Liver (tissue), 9 donors: Measurements from ENCODE around the gene ZNF454. TPM values are rescaled to one million over a fixed set of nuclear protein-coding genes. Genes with fewer than 3 reads are reported as not detected.

Source experiments
- DNase-seq: peaks from one replicate; pipeline ENCODE4 v3.0.0-alpha.2; 2017; ENCODE audit warnings: low spot score
- H3K27ac ChIP-seq, 2 donors: one replicate each; pipeline ENCODE4 v1.7.0; 2013; ENCODE audit warnings: inconsistent platforms in 2 of 2, low read length in 2 of 2, control low read depth in 1 of 2, low read depth in 1 of 2, mild to moderate bottlenecking in 1 of 2
- H3K27me3 ChIP-seq, 4 donors: one replicate each; pipeline versions ENCODE4 v1.6.1 to v1.7.0; 2013; ENCODE audit warnings: low read length in 3 of 4, inconsistent platforms in 1 of 4, mild to moderate bottlenecking in 1 of 4, moderate library complexity in 1 of 4; ENCODE audit not compliant: control insufficient read depth in 4 of 4, insufficient read depth in 4 of 4
- H3K36me3 ChIP-seq, 4 donors: one replicate each; pipeline versions ENCODE4 v1.6.1 to v1.7.0; 2013; ENCODE audit warnings: low read length in 3 of 4, mild to moderate bottlenecking in 3 of 4, low read depth in 1 of 4, moderate library complexity in 1 of 4; ENCODE audit not compliant: control insufficient read depth in 4 of 4, insufficient read depth in 3 of 4
- H3K4me1 ChIP-seq, 4 donors: one replicate each; pipeline versions ENCODE4 v1.6.1 to v1.7.0; 2013; ENCODE audit warnings: low read length in 3 of 4, mild to moderate bottlenecking in 3 of 4, moderate library complexity in 1 of 4; ENCODE audit not compliant: control insufficient read depth in 4 of 4, insufficient read depth in 4 of 4
- H3K4me3 ChIP-seq, 3 donors: one replicate each; pipeline versions ENCODE4 v1.6.1 to v1.7.0; 2013; ENCODE audit warnings: low read length in 3 of 3, control low read depth in 1 of 3, low read depth in 1 of 3, mild to moderate bottlenecking in 1 of 3
- H3K9ac ChIP-seq, 2 donors: one replicate each; pipeline ENCODE4 v1.7.0; 2013; ENCODE audit warnings: low read length in 2 of 2, mild to moderate bottlenecking in 2 of 2, moderate library complexity in 2 of 2, control low read depth in 1 of 2, low read depth in 1 of 2
- H3K9me3 ChIP-seq, 4 donors: one replicate each; pipeline versions ENCODE4 v1.6.1 to v1.7.0; 2013; ENCODE audit warnings: low read length in 3 of 4; ENCODE audit not compliant: control insufficient read depth in 4 of 4
- EGR1 ChIP-seq, 2 donors: IDR thresholded peaks; 2 replicates each; pipeline ENCODE4 v1.6.1; 2016 to 2018; ENCODE audit warnings: antibody characterized with exemption in 2 of 2, low read depth in 2 of 2
- FOXA1 ChIP-seq: IDR thresholded peaks from 2 replicates; pipeline ENCODE4 v1.6.1; 2016; ENCODE audit warnings: antibody characterized with exemption
- FOXA2 ChIP-seq: IDR thresholded peaks from 2 replicates; pipeline ENCODE4 v1.6.1; 2016; ENCODE audit warnings: antibody characterized with exemption
- GABPA ChIP-seq, 2 donors: IDR thresholded peaks in 1 of 2; conservative IDR thresholded peaks in 1 of 2; 2 replicates each; pipeline ENCODE4 v1.6.1; 2016; ENCODE audit warnings: antibody characterized with exemption in 2 of 2, mild to moderate bottlenecking in 1 of 2, moderate library complexity in 1 of 2
- HNF4G ChIP-seq: IDR thresholded peaks from 2 replicates; pipeline ENCODE4 v1.6.1; 2016; ENCODE audit warnings: antibody characterized with exemption
- JUND ChIP-seq, 2 donors: IDR thresholded peaks; 2 replicates each; pipeline ENCODE4 v1.6.1; 2016; ENCODE audit warnings: antibody characterized with exemption in 2 of 2
- REST ChIP-seq: IDR thresholded peaks from 2 replicates; pipeline ENCODE4 v1.6.1; 2016; ENCODE audit warnings: antibody characterized with exemption, mild to moderate bottlenecking
- SP1 ChIP-seq: IDR thresholded peaks from 2 replicates; pipeline ENCODE4 v1.6.1; 2018; ENCODE audit warnings: antibody characterized with exemption, mild to moderate bottlenecking
- TAF1 ChIP-seq: conservative IDR thresholded peaks from 2 replicates; pipeline ENCODE4 v1.6.1; 2016; ENCODE audit warnings: antibody characterized with exemption, mild to moderate bottlenecking
- YY1 ChIP-seq: IDR thresholded peaks from 2 replicates; pipeline ENCODE4 v1.6.1; 2016; ENCODE audit warnings: antibody characterized with exemption, mild to moderate bottlenecking
- ZBTB33 ChIP-seq: IDR thresholded peaks from 2 replicates; pipeline ENCODE4 v1.6.1; 2016; ENCODE audit warnings: antibody characterized with exemption
- WGBS: extraction: QIAGEN DNeasy Blood & Tissue Kit; methylation state at CpG from one replicate; pipeline ENCODE4 v1.1.7; 2013; 5-methylcytosine and 5-hydroxymethylcytosine counted together
- polyA plus RNA-seq, 2 donors: library from polyadenylated mRNA; stranded (reverse) in 1 of 2; unstranded in 1 of 2; fragments of 200-250 nt in 1 of 2; fragments of >200 nt in 1 of 2; fragmentation: Nextera tagmentation in 1 of 2; extraction: Ambion mirVana in 1 of 2; gene quantifications; one replicate each; pipeline versions ENCODE4 v1.2.1 to v1.2.3, GENCODE V29; 2013 to 2015
- total RNA-seq, 2 donors: library from RNA; depleted of rRNA; stranded (reverse); fragments of >200 nt; gene quantifications; one replicate each; pipeline ENCODE4 v1.2.3, GENCODE V29; 2014
- TF ChIP-seq, protein P1 (sequence below): IDR thresholded peaks from 2 replicates; pipeline ENCODE4 v1.6.1; 2016; ENCODE audit warnings: antibody characterized with exemption
- TF ChIP-seq, protein P2 (sequence below): IDR thresholded peaks from 2 replicates; pipeline ENCODE4 v1.6.1; 2016; ENCODE audit warnings: antibody characterized with exemption
- donor health status: healthy.
- donor health status: healthy.
- donor health status: healthy.
- donor health status: healthy.
- donor health status: healthy.

ZNF454 gene
- total and polyA plus RNA-seq, 4 donors: 0.09 to 0.50 (median 0.27) TPM

- peaks cover 0 to 2% (median 0%) of the 10 kb centered on the region in 4 donors for H3K36me3 ChIP-seq
- peaks cover 9 to 24% (median 22%) of the 10 kb centered on the region in 4 donors for H3K9me3 ChIP-seq
- H3K27ac ChIP-seq: no peak overlapping the region
- H3K4me3 ChIP-seq: no peak overlapping the region
- H3K27me3 ChIP-seq: no peaks in the 10 kb centered on the region
- WGBS: 24% methylated on average over 1 of the region's 1 CpG
- TF ChIP-seq, protein P1, sequence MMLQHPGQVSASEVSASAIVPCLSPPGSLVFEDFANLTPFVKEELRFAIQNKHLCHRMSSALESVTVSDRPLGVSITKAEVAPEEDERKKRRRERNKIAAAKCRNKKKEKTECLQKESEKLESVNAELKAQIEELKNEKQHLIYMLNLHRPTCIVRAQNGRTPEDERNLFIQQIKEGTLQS: no peak
- TF ChIP-seq JUND (IDR thresholded peaks at IDR 0.05) (no peak), EGR1 (IDR thresholded peaks at IDR 0.05; ENCODE audit: low read depth in 2 of 2) (no peak), FOXA2 (no peak), TAF1 (no peak), SP1 (no peak), YY1 (no peak), GABPA (IDR thresholded peaks at IDR 0.05 in 1 of 2, conservative IDR thresholded peaks at IDR 0.05 in 1 of 2) (no peak), FOXA1 (no peak), ZBTB33 (no peak), HNF4G (no peak), REST (no peak)
- TF ChIP-seq, protein P2, sequence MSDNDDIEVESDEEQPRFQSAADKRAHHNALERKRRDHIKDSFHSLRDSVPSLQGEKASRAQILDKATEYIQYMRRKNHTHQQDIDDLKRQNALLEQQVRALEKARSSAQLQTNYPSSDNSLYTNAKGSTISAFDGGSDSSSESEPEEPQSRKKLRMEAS: no peak
- no peak overlapping the region for H3K9ac ChIP-seq
- H3K4me1 ChIP-seq: no peaks in the 10 kb centered on the region
- DNase-seq: no peak
Observed at GRCh38 chr5:179008667-179009066, 67.7 kb downstream of the ZNF454 start.

Other genes with a start within 250 kb of the ZNF454 start
- gene ZNF354A, start 210.5 kb upstream of the ZNF454 start, total RNA-seq: 1 to 10 TPM; 2.8 to 4.0 TPM
- gene ZNF354A, start 210.5 kb upstream of the ZNF454 start, polyA plus RNA-seq: 1 to 10 TPM; 1.7 to 1.9 TPM
- 1 to 10 TPM; 3.6 to 8.3 TPM for gene ZNF354B, start 81.2 kb upstream of the ZNF454 start, total RNA-seq
- 1 to 10 TPM; 1.9 to 4.3 TPM for gene ZNF354B, start 81.2 kb upstream of the ZNF454 start, polyA plus RNA-seq
- under 1 TPM; 0.50 to 0.56 TPM for gene ZFP2, start 45.3 kb upstream of the ZNF454 start, total RNA-seq
- gene ZFP2, start 45.3 kb upstream of the ZNF454 start, polyA plus RNA-seq: under 1 TPM; 0.22 to 0.47 TPM
- under 1 TPM in 1 of 2 donors, not detected in 1; 0.23 TPM for gene GRM6, start 54.1 kb downstream of the ZNF454 start, total RNA-seq
- not detected for gene GRM6, start 54.1 kb downstream of the ZNF454 start, polyA plus RNA-seq
- 1 to 10 TPM; 1.9 to 2.4 TPM for gene ZNF879, start 82.6 kb downstream of the ZNF454 start, total RNA-seq
- 1 to 10 TPM in 1 of 2 donors, under 1 TPM in 1; 0.48 to 1.0 TPM for gene ZNF879, start 82.6 kb downstream of the ZNF454 start, polyA plus RNA-seq
- 1 to 10 TPM; 2.7 to 2.8 TPM for gene ZNF354C, start 119.2 kb downstream of the ZNF454 start, total RNA-seq
- under 1 TPM; 0.49 to 0.51 TPM for gene ZNF354C, start 119.2 kb downstream of the ZNF454 start, polyA plus RNA-seq